GM19397 (cell line): ENCODE measurements around the gene PPP1R27.

Experiments
- ATAC-seq: cut with Tn5 transposase; IDR thresholded peaks from one replicate; pipeline ENCODE4 v1.9.1; 2021; ENCODE audit warnings: mild to moderate bottlenecking, moderate library complexity; ENCODE audit not compliant: unreplicated experiment

Gene PPP1R27

GRCh38 chr17:81863123-81863675 is 28.3 kb upstream of the PPP1R27 start:
- no peak for ATAC-seq

GRCh38 chr17:81860756-81861568 is 26.1 kb upstream of the PPP1R27 start:
- ATAC-seq = peak; percentile 78

- peak; percentile 72 for ATAC-seq
Observed at GRCh38 chr17:81859906-81860755, 25.3 kb upstream of the PPP1R27 start, which contains the start of gene P4HB. Gene P4HB (minus strand): TSS chr17:81860535. CDS start chr17:81860471, 64 bp downstream.

DNA sequence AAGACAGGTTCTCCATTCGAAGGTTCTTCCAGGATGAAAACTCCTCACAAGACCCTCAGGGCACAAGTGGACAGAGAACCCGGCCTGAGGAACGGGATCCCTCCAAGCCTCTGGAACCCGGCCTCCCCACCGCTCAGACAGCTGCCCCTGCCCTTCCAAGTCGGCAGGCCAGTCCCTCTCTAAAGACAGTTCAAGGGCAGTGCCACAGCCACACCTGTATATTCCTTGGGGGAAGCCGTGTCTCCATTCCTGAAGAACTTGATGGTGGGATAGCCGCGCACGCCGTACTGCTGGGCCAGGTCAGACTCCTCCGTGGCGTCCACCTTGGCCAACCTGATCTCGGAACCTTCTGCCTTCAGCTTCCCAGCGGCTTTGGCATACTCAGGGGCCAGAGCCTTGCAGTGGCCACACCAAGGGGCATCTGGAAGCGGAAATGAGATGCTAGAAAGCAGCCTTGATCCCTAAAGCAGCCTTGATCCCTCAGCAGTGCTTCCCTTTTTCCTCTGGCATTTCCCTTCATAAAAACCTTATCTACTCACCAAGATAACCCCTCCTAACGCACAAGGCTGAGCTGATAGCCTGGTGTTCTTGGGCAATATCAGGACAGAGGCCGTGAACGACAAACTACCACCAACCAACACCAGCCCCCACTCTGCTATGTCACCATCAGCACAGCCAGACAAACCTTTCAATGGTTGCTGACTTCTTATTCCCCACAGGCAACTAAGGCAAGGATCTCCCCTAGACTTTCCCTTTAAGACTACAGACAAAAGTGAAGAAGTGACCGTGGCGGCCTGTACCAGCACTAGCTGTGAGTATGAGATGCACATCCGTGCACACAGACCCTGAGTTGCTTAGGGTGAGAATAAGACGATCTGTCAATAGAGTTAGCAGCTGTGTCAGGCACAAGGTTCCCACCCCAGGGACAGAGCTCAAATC is 24.4 kb upstream of the PPP1R27 start:
- no peak for ATAC-seq

DNA sequence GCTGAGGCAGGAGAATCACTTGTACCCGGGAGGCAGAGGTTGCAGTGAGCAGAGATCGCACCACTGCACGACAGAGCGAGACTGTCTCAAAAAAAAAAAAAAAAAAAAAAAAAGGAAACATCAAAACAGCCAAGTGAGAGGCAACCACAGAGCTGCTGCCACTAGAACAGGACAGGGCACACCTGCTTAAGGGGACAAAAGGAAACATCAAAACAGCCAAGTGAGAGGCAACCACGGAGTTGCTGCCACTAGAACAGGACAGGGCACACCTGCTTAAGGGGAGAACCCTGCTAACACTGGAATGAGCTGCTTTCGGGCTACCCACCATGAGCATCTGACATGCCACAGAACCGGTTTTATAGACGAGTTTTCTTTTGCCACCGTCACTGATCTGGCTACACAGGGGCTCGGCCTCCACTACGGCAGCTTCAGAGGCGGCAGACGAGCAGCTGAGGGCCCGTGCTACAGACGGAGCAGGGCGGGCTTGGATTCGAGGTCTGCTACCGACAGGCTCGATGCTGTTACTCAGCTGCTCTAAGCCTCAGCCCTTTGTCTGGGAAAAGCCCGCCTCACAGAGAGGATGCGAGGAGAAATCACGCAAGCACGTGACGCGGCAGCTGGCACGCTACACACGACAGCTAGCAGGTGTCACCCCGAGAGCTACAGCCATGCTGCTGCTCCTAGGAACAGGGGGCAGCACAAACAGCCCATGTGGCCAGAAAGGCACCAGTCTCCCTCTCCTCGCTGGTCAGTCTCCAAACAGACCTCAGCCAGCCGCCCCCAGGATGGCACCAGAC is 23.5 kb upstream of the PPP1R27 start:
- ATAC-seq = no peak

GRCh38 chr17:81854974-81855774 is 20.3 kb upstream of the PPP1R27 start:
- ATAC-seq = no peak

- no peak for ATAC-seq
Observed at GRCh38 chr17:81852237-81852636, 17.4 kb upstream of the PPP1R27 start.

DNA sequence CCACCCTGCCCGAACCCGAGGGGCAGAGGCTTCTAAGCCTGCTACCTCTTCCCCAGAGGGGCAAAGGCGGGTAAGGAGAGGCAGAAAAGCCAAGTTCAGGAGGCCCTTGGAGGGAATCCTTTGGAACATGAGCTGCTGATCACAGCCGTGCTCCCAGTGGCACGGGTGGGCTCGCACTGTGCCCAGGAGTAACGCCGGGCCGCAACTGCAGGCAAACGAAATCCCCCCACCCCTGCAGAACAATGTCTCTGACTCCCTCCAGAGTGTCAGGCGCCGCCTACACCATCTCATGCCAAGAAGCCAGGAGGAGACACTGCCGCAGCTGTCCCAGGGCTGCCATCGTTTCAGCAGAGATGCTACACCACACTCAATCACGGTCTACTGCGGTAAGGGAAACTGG is 16.6 kb upstream of the PPP1R27 start:
- no peak for ATAC-seq

DNA sequence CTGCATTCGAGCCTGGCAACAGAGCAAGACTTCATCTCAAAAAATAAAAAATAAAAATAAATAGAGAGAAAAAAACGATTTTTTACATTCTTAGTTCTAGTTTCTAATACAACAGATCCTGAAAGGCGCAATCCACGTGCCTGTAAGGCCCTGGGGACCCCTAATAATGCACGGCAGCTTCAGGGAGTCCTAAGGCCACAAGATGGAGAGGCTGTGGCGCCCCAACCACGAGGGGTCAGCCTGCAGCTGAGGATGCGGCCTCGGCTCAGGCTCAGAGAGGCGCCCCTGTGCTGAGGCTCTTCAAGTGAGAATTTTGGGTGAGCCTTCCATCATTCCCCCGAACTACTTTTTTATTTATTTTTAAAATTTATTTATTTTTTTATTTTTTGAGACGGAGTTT is 14.6 kb upstream of the PPP1R27 start:
- ATAC-seq = no peak

GRCh38 chr17:81846743-81847689 is 12.2 kb upstream of the PPP1R27 start:
- no peak for ATAC-seq

DNA sequence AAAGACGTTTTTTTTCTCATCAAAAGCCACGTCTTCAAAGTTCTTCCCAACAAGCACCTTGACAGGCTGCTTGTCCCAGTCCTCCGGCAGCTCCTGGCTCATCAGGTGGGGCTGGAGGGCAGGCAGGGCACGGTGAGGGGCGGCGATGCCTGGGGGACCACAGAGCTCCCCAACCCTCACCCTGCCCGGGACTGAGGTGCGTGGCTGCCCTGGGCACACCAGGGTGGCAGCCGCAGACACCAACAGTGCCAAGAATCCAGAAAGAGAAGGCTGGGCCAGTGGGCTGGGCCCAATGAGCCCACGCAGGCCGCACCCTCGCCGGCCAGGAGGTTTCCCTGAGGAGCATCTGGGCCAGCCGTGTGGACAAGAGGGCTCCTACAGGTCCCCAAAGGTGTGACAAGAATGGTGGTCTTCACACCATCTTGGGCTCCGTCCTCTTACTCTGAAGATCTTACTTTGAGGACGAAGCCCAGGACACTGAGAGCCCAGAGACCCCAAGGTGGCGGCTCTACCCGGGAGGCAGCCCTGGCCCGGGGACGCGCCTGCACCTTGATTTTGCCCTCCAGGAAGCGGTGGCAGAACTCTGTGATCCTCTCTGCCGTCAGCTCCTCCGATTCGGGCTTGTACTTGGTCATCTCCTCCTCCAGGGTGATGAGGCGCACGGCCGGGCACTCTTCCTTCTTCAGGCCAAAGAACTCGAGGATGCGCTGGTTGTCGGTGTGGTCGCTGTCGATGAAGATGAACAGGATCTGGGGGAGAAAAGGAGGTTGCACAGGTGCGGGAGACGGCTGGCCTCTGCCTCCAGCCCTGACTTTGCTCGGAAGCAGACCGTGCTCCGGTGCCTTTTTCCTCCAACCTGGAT is 11.3 kb upstream of the PPP1R27 start:
- ATAC-seq = no peak

DNA sequence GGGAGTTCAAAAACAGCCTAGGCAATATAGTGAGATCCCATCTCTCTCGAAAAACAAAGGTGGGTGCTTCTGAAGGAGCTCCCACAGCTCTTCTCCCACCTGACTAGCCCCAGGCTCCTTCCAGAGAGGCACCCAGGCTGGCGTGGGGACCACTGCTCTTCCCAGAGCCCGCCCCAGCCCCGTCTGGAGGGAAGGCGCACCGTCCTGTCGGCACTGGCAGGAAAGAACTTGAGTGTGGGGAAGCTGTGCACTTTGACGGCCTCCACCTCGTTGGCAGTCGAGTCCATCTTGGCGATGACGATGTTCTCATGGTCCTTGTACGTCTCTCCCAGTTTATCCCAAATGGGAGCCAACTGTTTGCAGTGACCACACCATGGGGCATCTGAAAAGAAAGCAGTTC is 10.5 kb upstream of the PPP1R27 start:
- ATAC-seq = no peak

DNA sequence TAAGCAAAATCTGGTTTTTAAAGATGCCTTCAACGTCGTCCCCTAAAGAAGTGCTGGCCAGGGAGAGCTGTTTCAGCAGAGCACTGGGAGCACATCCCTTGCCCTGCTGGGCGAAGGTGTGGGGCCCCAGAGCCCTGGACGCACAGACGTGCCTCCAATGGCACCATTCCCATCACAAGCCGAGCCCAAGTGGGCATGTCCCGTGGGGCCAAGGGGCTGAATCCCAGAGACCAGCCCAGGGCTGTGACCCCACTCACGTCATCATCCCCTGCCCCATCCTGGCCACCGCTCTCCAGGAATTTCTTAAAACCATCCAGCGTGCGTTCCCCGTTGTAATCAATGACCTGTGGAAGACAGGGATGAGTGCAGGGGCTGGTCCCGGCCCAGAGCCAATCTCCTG is 10.0 kb upstream of the PPP1R27 start:
- ATAC-seq = no peak

DNA sequence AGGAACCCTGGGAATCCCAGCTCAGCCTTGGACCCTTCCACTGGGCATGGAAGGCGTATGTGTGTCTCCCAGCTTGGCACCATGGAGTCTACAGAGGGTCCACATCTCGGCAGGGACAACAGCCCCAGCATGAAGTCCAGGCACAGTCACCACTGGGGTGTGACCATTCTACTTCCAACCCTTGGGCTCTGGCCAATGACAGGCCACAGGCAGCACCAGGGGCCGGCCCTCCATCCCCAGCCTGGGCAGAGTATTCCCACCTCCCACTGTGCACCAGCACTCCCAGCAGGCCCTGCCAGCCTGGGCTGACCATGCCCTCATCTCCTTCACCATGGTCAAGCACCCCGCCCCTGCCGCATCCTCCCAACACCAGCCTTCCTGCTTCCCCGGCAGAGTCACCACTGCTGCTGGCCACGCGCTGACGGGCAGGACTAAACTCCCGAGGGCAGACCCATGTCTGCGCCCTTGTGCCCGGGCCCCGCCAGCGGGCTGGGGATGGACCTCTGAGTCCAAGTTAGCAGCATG is 9.5 kb upstream of the PPP1R27 start:
- no peak for ATAC-seq

- no peak for ATAC-seq
Observed at GRCh38 chr17:81843713-81844326, 9.0 kb upstream of the PPP1R27 start.
